Activated T-cell treated with anti-CD3 and anti-CD28 coated beads, Interleukin-2, amount 50 U/mL, for 48 hours (primary cell): ENCODE measurements around the gene TPP2.

Experiments
- DNase-seq, 2 experiments: peaks; one replicate each; pipeline ENCODE4 v3.0.0-alpha.2; 2020

TPP2 gene

DNA sequence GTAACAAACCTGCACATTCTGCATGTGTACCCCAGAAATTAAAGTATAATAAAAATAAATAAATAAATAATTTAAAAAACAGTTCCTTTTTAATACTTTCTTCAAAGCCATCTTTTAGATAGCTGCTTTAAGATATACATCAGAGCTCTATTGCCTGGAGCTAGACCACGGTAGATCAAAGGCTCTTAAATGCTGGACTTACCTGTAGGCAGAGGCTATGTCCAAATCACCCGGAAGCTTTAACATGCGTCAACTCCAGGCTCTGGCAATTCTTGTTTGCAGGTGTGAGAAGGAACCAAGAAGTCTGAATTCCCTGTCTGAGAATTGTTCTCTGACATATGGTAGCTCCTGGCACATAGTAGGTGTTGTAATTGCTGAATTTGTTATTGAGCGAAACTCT lies 99.7 kb downstream of the TPP2 start:
- no peak for DNase-seq

- no peak for DNase-seq
These were observed 100.5 kb downstream of the TPP2 start for GRCh38 chr13:102697264-102697663.

- DNase-seq, result no peak
These were observed 101.3 kb downstream of the TPP2 start for GRCh38 chr13:102697929-102698648.

GRCh38 chr13:102698649-102698980 lies 101.8 kb downstream of the TPP2 start:
- no peak for DNase-seq

DNA sequence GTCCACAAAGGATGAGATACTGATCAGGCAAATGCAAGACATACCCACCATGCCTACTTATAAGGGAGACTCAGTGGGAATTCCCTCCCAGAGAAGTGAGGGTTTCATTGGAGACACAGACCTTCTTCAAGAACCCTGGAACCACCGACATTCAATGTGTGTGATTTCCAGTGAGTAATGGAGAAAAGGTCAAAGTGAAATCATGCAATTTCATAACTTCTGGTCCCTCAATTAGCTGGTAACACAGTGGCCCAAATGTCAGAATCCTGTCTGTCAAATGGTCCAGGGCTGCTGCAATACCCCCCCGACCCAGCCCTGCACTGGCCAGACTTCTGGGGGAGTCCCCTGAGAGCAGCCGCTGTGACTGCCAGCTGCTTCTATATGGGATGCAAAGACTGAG lies 102.7 kb downstream of the TPP2 start:
- DNase-seq, result no peak

GRCh38 chr13:102700088-102701031 lies 103.6 kb downstream of the TPP2 start:
- DNase-seq, result no peak

- DNase-seq, result no peak
These were observed 104.5 kb downstream of the TPP2 start for GRCh38 chr13:102701331-102701730.

- no peak for DNase-seq
These were observed 106.4 kb downstream of the TPP2 start for GRCh38 chr13:102702965-102703725.

- no peak for DNase-seq
These were observed 106.9 kb downstream of the TPP2 start for GRCh38 chr13:102703726-102704035.

- no peak for DNase-seq
These were observed 107.7 kb downstream of the TPP2 start for GRCh38 chr13:102704238-102705058.

DNA sequence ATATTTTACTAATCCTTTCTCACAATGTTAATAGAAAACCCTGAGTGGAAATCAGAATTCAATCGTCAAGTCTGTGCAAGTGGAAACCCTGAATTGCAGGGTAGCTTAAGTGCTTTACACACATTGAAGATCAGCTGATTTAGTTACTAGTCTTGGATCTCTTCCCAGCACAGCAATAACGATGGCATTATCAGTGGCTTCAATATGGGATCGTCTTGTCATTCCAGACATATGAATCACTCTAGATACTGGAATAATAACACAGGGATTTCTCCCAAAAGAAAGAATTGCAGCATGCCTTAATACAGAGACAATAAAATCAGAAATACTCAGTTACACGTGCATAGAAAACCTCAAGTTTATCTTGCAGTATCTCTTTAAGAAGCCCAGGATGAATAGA lies 110.7 kb downstream of the TPP2 start:
- DNase-seq, result no peak

GRCh38 chr13:102708211-102708610 lies 111.4 kb downstream of the TPP2 start:
- DNase-seq, result no peak

- no peak for DNase-seq
These were observed 112.2 kb downstream of the TPP2 start for GRCh38 chr13:102708991-102709390.

DNA sequence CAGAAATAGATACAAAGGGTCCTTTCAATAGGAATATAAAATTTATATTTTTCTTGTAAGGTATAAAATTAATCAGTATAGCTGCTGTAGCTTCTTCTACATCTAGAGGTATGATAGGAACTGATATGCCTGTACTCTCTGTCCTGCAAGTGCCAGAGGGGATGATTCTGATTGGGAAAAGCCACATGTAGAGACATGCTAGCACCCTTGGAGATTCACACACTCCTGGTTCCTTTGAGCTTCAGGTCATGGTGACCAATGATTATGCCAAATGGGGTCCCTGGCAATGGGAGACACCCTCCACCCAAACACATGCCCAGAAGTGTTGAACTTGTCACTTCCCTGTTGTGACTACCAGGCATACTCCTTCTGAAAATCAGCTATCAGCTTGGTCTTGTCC lies 112.8 kb downstream of the TPP2 start:
- DNase-seq, result no peak

DNA sequence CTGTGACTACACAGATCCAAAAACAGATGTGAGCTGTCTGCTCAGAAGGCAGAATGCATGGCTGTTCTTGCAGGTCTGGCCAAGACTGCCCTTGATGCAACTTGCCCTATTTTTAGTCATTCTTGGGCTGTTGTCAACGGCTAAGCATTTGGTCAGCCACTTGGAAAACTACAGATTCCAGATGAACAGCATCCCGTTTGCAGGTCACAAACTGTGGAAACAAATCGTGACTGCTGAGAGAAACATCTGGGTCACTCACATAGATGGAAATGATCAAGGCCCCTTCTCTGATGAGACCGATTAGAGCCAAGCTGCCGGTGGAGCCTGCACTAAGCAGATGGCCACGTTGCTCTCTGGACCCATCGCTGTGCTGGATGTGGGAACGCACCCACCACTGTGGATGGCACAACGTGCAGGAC lies 113.5 kb downstream of the TPP2 start:
- no peak for DNase-seq

DNA sequence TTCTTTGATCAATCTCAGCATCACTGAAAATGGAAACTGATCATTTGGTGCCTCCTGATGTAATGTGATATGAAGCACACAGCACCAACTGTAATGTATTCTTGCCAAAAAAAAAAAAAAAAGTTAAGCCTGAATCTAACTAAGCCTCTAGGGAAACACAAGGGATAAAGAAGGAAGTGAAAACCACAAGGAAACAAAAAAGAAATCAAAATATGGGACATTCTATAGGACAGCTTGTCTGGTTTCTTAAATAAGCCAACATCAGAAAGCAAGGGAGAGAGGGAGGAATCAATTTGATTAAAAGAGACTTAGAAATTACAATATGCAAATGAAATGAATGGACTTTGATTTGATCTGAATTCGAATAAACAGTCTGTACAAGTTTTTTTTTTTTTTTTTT lies 118.7 kb downstream of the TPP2 start:
- no peak for DNase-seq

GRCh38 chr13:102718746-102719145 lies 122.0 kb downstream of the TPP2 start:
- DNase-seq, result no peak

DNA sequence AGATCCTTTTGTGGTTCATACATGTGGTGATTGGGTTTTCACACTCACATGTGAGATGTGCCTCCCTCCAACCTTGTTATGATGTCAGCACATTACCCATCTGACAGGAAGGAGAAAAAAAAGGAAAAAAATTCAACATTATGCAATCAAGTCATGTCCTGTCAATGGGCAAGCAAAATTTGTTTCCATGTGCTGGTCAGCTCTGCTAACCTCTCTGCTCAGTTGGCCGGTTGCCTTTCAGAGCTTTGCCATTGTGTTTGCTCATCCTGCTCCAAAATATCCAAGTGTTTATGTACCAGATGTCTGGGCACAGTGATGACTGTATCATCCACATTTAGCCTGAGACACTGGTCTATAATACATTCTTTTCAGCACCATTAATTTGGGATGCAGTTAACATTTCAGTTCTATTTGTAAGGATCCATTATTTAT lies 125.0 kb downstream of the TPP2 start:
- no peak for DNase-seq

DNA sequence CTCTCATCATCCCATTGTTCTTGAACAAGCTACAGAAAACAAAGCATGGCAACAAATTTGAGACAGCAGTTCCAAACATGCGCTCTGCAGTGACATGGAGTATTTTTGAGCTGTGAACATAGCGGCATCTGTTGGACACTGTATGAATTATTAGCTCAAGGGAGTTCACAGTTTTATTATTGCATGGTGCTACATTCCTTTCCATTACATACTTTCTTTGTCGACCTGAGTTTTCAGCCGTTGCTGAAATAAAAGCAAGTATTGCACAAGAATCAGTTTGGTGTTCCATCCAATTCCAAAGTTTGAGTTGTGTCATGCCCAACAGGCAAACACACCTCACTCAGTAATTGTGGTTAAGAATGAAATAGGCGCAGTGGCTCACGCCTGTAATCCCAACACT lies 128.1 kb downstream of the TPP2 start:
- DNase-seq, result no peak

DNA sequence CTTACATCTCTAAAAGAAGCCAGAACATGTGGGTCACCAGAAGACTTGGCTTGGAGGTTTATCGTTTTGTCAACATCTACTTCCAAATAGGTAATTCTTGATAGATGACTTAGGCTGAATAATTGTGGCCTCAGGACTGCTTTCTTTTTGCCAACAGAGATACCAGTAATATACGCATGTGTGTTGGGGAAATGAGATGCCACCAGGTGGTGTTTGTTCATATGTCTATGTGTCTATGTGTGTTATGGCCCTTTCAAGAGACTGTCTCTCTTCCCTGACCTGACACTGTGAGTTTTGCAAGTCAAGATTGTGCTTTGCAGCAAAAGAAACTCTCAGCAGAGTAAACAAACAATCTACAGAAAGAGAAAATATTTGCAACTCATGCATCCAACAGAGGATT lies 129.6 kb downstream of the TPP2 start:
- no peak for DNase-seq
